Measurements from ENCODE around the gene SEC22C. TPM values are rescaled to one million over a fixed set of nuclear protein-coding genes. Genes with fewer than 3 reads are reported as not detected.

The SEC22C gene
- total RNA-seq, 1 donor from 2014 or later = 49.8 TPM

DNA sequence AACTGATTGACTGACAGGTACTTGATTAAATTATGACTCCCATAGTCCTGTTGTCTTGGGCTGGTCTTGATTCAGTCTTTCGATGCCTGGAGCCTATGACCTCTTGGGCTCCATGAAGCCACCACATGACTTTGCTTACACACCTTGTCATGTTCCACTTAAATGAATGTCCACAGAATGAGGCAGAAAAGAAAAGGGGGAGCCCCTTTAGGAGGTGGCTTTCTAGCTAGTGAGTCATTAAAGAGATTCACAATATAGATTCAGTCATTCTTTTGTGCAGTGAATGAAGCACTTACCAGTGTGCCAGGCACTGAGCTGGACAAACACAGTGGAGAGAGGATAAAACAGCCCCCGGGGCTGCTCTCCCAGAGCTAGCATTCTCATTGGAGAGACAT is 62.2 kb downstream of the SEC22C start:
- no peak overlapping the region for H3K4me3 Mint-ChIP-seq (ENCODE audit: unreplicated experiment)
- H3K27ac Mint-ChIP-seq (ENCODE audit: unreplicated experiment) = no peak overlapping the region
- no peaks in the 10 kb centered on the region for H3K36me3 Mint-ChIP-seq (ENCODE audit: low read depth)
- H3K27me3 Mint-ChIP-seq (ENCODE audit: low read depth) = no peaks in the 10 kb centered on the region
- peaks cover 11% of the 10 kb centered on the region for H3K4me1 Mint-ChIP-seq (ENCODE audit: low read depth)
- DNase-seq (ENCODE audit: low spot score) = no peak
- TF ChIP-seq, protein P1, sequence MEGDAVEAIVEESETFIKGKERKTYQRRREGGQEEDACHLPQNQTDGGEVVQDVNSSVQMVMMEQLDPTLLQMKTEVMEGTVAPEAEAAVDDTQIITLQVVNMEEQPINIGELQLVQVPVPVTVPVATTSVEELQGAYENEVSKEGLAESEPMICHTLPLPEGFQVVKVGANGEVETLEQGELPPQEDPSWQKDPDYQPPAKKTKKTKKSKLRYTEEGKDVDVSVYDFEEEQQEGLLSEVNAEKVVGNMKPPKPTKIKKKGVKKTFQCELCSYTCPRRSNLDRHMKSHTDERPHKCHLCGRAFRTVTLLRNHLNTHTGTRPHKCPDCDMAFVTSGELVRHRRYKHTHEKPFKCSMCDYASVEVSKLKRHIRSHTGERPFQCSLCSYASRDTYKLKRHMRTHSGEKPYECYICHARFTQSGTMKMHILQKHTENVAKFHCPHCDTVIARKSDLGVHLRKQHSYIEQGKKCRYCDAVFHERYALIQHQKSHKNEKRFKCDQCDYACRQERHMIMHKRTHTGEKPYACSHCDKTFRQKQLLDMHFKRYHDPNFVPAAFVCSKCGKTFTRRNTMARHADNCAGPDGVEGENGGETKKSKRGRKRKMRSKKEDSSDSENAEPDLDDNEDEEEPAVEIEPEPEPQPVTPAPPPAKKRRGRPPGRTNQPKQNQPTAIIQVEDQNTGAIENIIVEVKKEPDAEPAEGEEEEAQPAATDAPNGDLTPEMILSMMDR (IDR thresholded peaks at IDR 0.05) = no peak
- no peaks in the 10 kb centered on the region for H3K9me3 Mint-ChIP-seq (ENCODE audit: low read depth)

DNA sequence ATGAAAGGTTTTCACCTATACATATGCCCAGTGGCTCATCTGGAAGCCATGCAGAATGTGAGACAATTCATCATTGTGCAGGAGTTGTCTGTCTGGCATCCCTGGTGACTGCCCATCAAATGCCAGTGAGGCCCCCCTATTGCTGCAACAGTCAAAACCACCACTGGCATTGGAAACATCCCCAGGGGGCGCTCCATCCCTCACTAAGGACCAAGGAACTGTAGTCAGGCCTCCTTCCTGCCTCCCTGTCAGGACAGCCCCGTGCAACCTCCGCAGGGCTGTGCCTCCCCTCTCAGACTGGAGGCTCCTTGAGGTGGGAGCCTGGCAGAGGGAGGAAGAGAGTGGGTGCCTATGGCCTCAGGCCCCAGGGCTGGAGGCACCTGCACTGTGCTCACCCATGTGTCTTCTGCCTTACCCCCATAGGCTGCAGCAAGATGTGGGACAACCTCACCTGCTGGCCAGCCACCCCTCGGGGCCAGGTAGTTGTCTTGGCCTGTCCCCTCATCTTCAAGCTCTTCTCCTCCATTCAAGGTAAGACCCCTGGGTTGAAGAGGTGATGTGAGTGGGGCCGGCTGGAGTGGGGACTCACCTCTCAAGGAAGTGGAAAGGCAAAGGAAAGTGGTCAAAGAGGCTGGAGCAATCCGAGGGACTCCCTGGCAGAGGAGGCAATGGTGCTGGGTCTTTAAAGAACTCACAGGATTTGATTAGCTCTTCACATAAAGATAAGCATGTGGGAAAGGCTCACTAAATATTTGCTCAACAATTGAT is 62.8 kb downstream of the SEC22C start:
- no peak for DNase-seq (ENCODE audit: low spot score)
- Mint-ChIP-seq H3K4me3 (ENCODE audit: unreplicated experiment) (no peak overlapping the region), H3K36me3 (ENCODE audit: low read depth) (no peaks in the 10 kb centered on the region), H3K4me1 (ENCODE audit: low read depth) (peaks cover 11% of the 10 kb centered on the region), H3K27ac (ENCODE audit: unreplicated experiment) (no peak overlapping the region), H3K9me3 (ENCODE audit: low read depth) (no peaks in the 10 kb centered on the region), H3K27me3 (ENCODE audit: low read depth) (no peaks in the 10 kb centered on the region)
- TF ChIP-seq, protein P1 (IDR thresholded peaks at IDR 0.05) = peak; percentile 40

DNA sequence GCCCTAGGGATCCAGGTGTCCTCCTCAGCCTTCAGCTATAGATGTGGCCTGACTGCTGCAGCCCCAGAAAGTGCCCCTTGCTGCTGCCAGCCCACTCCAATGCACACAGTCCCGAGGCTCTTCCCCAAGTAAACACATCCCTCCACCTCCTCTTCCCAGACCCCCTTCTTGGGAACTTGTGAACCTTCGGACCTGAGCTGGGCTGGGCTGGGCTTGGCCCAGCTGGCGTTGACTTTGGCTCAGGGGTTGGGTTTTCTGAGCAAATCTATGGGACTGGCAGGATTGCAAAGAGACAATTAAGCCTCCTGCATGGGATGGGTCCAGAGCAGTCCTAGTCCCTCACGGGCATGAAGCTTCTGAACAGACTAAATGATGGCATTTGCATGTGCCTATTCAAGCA is 64.7 kb downstream of the SEC22C start:
- Mint-ChIP-seq H3K9me3 (ENCODE audit: low read depth) (no peaks in the 10 kb centered on the region), H3K4me1 (ENCODE audit: low read depth) (peaks cover 11% of the 10 kb centered on the region), H3K27me3 (ENCODE audit: low read depth) (no peaks in the 10 kb centered on the region), H3K4me3 (ENCODE audit: unreplicated experiment) (no peak overlapping the region), H3K27ac (ENCODE audit: unreplicated experiment) (no peak overlapping the region), H3K36me3 (ENCODE audit: low read depth) (peaks cover 2% of the 10 kb centered on the region)
- TF ChIP-seq, protein P1 (IDR thresholded peaks at IDR 0.05) = no peak
- no peak for DNase-seq (ENCODE audit: low spot score)

DNA sequence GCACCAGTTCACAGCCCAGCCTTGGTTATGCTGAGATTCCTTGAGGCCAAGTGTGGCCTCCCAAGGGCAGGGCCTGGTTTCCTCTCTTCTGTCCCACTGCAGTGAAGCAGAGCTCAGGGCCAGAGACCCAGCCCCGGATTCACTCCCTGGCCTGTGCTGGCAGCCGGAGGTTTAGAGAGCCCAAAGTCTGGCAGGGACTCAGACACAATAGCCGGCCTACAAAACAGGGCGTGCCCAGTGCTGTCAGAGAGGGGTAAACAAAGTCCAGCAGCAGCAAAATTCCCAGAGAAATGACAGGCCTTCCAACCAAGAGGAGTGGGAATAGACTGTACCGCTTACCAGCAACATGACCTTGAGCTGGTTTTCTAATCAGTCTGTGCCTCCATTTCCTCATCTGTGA is 65.3 kb downstream of the SEC22C start:
- no peaks in the 10 kb centered on the region for H3K27me3 Mint-ChIP-seq (ENCODE audit: low read depth)
- no peak overlapping the region for H3K4me3 Mint-ChIP-seq (ENCODE audit: unreplicated experiment)
- TF ChIP-seq, protein P1 (IDR thresholded peaks at IDR 0.05) = no peak
- no peak overlapping the region for H3K27ac Mint-ChIP-seq (ENCODE audit: unreplicated experiment)
- H3K4me1 Mint-ChIP-seq (ENCODE audit: low read depth) = peaks cover 11% of the 10 kb centered on the region
- H3K9me3 Mint-ChIP-seq (ENCODE audit: low read depth) = no peaks in the 10 kb centered on the region
- H3K36me3 Mint-ChIP-seq (ENCODE audit: low read depth) = peaks cover 2% of the 10 kb centered on the region
- DNase-seq (ENCODE audit: low spot score) = no peak

DNA sequence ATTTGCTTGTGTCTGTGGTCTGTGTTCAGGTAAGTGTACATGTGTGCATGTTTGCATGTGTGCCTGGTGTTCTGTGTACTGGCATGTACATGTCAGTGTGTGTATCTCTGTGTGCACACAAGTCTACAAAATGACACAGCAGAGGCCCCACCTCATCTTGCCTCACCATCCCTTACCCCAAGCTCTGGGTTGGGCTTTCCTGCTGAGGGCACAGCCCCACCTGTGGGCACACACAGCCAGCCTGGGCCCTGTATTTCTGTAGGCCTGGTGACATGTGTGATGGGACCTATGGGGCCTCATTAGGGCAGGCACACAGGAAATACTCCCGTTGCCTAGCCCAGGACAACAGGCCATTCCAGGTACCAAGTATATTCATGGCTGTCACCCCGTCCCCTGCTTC is 65.8 kb downstream of the SEC22C start:
- no peak overlapping the region for H3K27ac Mint-ChIP-seq (ENCODE audit: unreplicated experiment)
- peaks cover 2% of the 10 kb centered on the region for H3K36me3 Mint-ChIP-seq (ENCODE audit: low read depth)
- no peak for DNase-seq (ENCODE audit: low spot score)
- H3K27me3 Mint-ChIP-seq (ENCODE audit: low read depth) = no peaks in the 10 kb centered on the region
- TF ChIP-seq, protein P1 (IDR thresholded peaks at IDR 0.05) = no peak
- H3K9me3 Mint-ChIP-seq (ENCODE audit: low read depth) = no peaks in the 10 kb centered on the region
- peaks cover 11% of the 10 kb centered on the region for H3K4me1 Mint-ChIP-seq (ENCODE audit: low read depth)
- H3K4me3 Mint-ChIP-seq (ENCODE audit: unreplicated experiment) = no peak overlapping the region

Measured in chondrocyte (in vitro differentiated cells).